Measurements from ENCODE around the gene CARD6.
"Not testable (repeated sequence)": the region's sequence is repeated elsewhere in the genome, so short reads cannot be mapped to it uniquely, and the experiment has no call there.

The CARD6 gene

GRCh38 chr5:40873286-40873880, 32.2 kb downstream of the CARD6 start:
- in situ Hi-C loops (cut with MboI; ENCODE audit: low sequenced_read_pairs), result no loop called here

- in situ Hi-C loops (cut with MboI; ENCODE audit: low sequenced_read_pairs), result no loop called here
Observed at GRCh38 chr5:40875958-40876357, 34.8 kb downstream of the CARD6 start.

GRCh38 chr5:40877371-40877988, 36.3 kb downstream of the CARD6 start:
- in situ Hi-C loops (cut with MboI; ENCODE audit: low sequenced_read_pairs), result no loop called here

DNA sequence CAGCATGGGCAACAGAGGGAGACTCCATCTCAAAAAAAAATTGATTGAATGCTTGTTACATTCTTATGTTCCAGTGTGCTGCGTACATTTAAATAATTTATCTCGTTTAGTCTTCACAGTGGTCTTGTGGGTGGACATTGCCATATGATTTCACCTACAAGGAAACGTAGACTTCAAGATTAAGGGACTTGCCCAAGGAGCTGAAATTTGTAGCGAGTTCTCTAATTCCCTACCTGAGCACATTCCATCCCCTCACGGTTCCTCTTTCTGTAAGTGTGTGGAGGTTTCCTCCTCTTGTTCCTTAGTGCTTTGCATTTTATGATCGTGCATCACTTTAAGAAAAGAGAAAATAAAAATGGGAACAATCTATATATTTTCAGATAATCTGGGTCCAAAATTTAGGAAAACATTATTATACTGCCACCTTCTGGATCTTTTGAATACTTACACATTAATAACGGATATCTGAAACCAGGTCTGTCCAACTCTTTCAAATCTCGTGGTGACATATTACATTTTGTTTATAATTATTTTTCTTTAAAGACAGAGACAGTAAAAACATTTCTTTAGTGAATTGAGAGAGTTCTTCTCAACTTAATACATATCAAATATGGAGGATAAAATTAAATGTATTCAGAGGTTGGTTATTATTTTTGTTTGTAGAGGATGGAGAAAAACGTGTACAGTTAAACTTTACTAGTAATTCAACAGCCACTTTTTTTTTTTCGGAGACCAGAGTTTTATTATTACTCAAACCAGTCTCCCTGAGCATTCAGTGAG, 38.2 kb downstream of the CARD6 start:
- in situ Hi-C loops (cut with MboI; ENCODE audit: low sequenced_read_pairs), result no loop called here

- in situ Hi-C loops (cut with MboI; ENCODE audit: low sequenced_read_pairs), result no loop called here
Observed at GRCh38 chr5:40882291-40882690, 41.1 kb downstream of the CARD6 start.

DNA sequence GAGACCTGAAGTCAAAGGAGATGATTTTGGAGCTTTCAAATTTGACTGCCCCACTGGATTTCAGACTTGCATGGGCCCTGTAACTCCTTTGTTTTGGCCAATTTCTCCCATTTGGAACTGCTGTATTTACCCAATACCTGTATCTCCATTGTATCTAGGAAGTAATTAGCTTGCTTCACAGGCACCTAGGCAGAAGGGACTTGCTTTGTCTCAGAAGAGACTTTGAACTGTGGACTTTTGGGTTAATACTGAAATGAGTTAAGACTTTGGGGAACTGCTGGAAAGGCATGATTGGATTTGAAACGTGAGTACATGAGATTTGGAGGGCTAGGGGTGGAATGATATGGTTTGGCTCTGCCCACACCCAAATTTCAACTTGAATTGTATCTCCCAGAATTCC, 41.9 kb downstream of the CARD6 start:
- in situ Hi-C loops (cut with MboI; ENCODE audit: low sequenced_read_pairs), result not testable (repeated sequence)

- in situ Hi-C loops (cut with MboI; ENCODE audit: low sequenced_read_pairs), result not testable (repeated sequence)
Observed at GRCh38 chr5:40895440-40896425, 54.6 kb downstream of the CARD6 start.

DNA sequence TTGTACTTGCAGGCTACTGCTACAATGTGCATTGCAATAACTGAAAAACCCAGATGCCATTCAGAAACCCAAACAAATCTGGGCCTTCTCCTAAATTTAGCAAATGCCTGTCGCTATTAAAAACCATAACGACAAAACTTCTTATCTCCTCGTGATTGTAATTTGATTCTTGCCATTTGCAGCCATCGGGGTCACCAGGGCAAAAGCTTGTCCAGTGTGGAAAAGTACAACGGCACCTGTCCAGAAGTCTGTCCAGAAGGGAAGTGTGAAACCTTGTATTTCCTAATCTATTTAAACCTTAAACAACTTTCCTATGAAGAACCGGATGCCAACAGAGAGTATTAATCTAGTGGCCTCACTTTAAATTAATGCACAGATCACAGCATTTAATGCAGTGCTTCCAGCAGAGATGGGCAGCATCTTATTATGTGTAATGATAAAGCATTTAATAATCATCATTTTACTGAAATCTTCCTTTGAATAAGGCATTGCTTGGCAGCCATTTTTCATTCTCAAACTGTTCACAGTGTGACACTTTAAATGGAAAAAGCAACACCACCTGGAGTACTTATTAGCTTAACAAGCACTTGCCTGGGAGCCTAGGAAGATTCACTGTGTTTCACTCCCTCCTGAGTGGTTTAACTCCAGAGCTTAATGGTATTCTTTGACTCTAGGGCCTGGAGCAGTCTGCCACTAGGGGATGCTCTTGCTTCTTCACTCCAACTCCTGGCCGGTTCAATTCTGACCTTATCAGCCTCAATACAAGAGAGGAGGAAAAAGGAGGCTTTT, 63.2 kb downstream of the CARD6 start:
- in situ Hi-C loops (cut with MboI; ENCODE audit: low sequenced_read_pairs), result no loop called here

DNA sequence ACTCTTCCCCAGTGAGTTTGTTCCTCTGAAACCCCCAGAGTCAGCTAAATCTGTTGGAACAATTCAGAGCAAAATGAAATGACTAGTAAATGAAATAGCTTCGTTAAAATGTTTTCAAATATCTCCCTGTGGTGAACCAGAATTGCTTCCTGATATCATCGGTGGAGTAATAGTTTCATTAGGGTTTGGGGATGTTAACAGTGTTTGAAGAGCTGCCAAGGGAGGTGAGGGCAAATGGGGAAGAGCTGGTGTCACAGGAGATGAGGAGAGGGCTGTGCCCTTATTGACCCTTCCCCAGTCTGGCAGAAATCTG, 63.8 kb downstream of the CARD6 start:
- in situ Hi-C loops (cut with MboI; ENCODE audit: low sequenced_read_pairs), result no loop called here

GRCh38 chr5:40906351-40906751, 65.2 kb downstream of the CARD6 start:
- in situ Hi-C loops (cut with MboI; ENCODE audit: low sequenced_read_pairs), result no loop called here

- in situ Hi-C loops (cut with MboI; ENCODE audit: low sequenced_read_pairs), result no loop called here
Observed at GRCh38 chr5:40909264-40909663, 68.1 kb downstream of the CARD6 start, which contains the start of gene C7. Gene C7 (plus strand): TSS chr5:40909497. CDS start chr5:40909611, 114 bp downstream.

DNA sequence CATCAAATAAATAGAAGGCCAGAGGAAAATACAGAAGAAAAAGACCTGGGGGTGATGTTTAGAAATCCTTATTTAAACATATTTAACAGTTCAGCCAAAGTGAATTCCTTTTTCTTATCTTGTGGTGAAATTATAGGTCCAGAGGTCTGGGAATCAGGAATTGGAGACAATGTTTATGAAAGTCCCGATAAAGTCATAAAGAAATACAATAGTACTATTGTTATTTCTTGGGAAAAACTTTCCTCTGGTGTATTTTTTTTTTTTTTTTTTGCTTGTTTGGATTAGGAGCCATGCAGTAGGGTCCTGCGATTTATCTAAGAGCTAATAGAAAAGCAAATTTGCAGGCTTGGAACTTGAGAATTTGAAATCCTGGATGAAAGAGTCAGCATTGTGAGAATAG, 68.6 kb downstream of the CARD6 start:
- in situ Hi-C loops (cut with MboI; ENCODE audit: low sequenced_read_pairs), result no loop called here

Data from HL-60/S4 treated with retinoic acid at 250 ng/mL for 4 days and 3 days (cell line).